ENCODE results near the gene NDUFS7. TPM values are rescaled to one million over a fixed set of nuclear protein-coding genes. Genes with fewer than 3 reads are reported as not detected.

NDUFS7 gene
- total and polyA plus RNA-seq, 3 donors from 2014 or later = 170 to 176 (median 172) TPM

- H3K4me1 ChIP-seq = peaks cover 49% of the 10 kb centered on the region
- WGBS, 2 donors = 60 to 90% methylated on average over 5 to 15 of the region's 15 CpGs
Measured at GRCh38 chr19:1399745-1400144, 16.0 kb downstream of the NDUFS7 start.

GRCh38 chr19:1400281-1401137 is 16.8 kb downstream of the NDUFS7 start:
- peak overlapping the region; percentile 73 to 92 for H3K4me3 ChIP-seq
- H3K27me3 ChIP-seq = no peaks in the 10 kb centered on the region
- intact Hi-C loops (cut with DNase I; ENCODE audit: low total_unique reads) = no loop called here
- no peak for TF ChIP-seq POLR2A (IDR thresholded peaks at IDR 0.05)
- no peak for TF ChIP-seq CTCF (IDR thresholded peaks at IDR 0.05)
- H3K36me3 ChIP-seq (ENCODE audit: low read depth, missing control alignments) = no peaks in the 10 kb centered on the region
- 16 to 31% methylated on average over 17 to 35 of the region's 36 CpGs for WGBS, 2 donors
- H3K27ac ChIP-seq = peak overlapping the region; percentile 69 to 76
- peaks cover 41% of the 10 kb centered on the region for H3K4me1 ChIP-seq
- DNase-seq = peak; percentile 93
- H3K9me3 ChIP-seq = no peaks in the 10 kb centered on the region

More at GRCh38 chr19:1399745-1400144, 16.0 kb downstream of the NDUFS7 start:
- no peak for TF ChIP-seq POLR2A (IDR thresholded peaks at IDR 0.05)
- no peak for TF ChIP-seq CTCF (IDR thresholded peaks at IDR 0.05)
- no peaks in the 10 kb centered on the region for H3K9me3 ChIP-seq
- no peak overlapping the region for H3K4me3 ChIP-seq
- DNase-seq = no peak
- no peaks in the 10 kb centered on the region for H3K36me3 ChIP-seq (ENCODE audit: low read depth, missing control alignments)
- intact Hi-C loops (cut with DNase I; ENCODE audit: low total_unique reads) = no loop called here
- no peaks in the 10 kb centered on the region for H3K27me3 ChIP-seq
- H3K27ac ChIP-seq = peak overlapping the region; percentile 69 to 76

GRCh38 chr19:1401138-1401888 is 17.6 kb downstream of the NDUFS7 start, which contains the start of gene GAMT:
Gene GAMT, minus strand, starts transcription at chr19:1401542. Its CDS starts 66 bp downstream, at chr19:1401476.
- intact Hi-C loops (cut with DNase I; ENCODE audit: low total_unique reads) = no loop called here
- 0 to 11% methylated on average over 7 to 66 of the region's 87 CpGs for WGBS, 2 donors
- DNase-seq = peak; percentile 67
- H3K9me3 ChIP-seq = no peaks in the 10 kb centered on the region
- H3K36me3 ChIP-seq (ENCODE audit: low read depth, missing control alignments) = no peaks in the 10 kb centered on the region
- TF ChIP-seq CTCF (IDR thresholded peaks at IDR 0.05) (peak; percentile 38 to 52 (median 40)), POLR2A (IDR thresholded peaks at IDR 0.05) (no peak)
- H3K27me3 ChIP-seq = no peaks in the 10 kb centered on the region
- peaks cover 37% of the 10 kb centered on the region for H3K4me1 ChIP-seq
- peak within 1 kb of the TSS; percentile 73 to 92 for H3K4me3 ChIP-seq
- H3K27ac ChIP-seq = peak within 1 kb of the TSS; percentile 69 to 76

GRCh38 chr19:1401889-1402217 is 18.1 kb downstream of the NDUFS7 start:
- WGBS, 2 donors = 47 to 60% methylated on average over 11 of the region's 11 CpGs
- H3K27me3 ChIP-seq = no peaks in the 10 kb centered on the region
- intact Hi-C loops (cut with DNase I; ENCODE audit: low total_unique reads) = no loop called here
- peak overlapping the region; percentile 6 to 76 for H3K27ac ChIP-seq
- no peaks in the 10 kb centered on the region for H3K9me3 ChIP-seq
- no peak for TF ChIP-seq POLR2A (IDR thresholded peaks at IDR 0.05)
- TF ChIP-seq CTCF (IDR thresholded peaks at IDR 0.05) = no peak
- no peak for DNase-seq
- H3K4me1 ChIP-seq = peaks cover 39% of the 10 kb centered on the region
- H3K36me3 ChIP-seq (ENCODE audit: low read depth, missing control alignments) = no peaks in the 10 kb centered on the region
- H3K4me3 ChIP-seq = peak overlapping the region; percentile 73 to 92
